Natural killer cell (primary cell): ENCODE measurements around the gene TAOK2. TPM values are rescaled to one million over a fixed set of nuclear protein-coding genes. Genes with fewer than 3 reads are reported as not detected.

Source experiments
- ATAC-seq, 3 donors: fragments of 150-1000 bp in 2 of 3; fragments of 200-7000 bp in 1 of 3; cut with Tn5 transposase; 1 replicate in 1 of 3; 2 replicates in 2 of 3; pipeline ENCODE4 v1.10.0; 2021; ENCODE audit warnings: mild to moderate bottlenecking in 2 of 3, moderate library complexity in 2 of 3
- DNase-seq, 2 donors: peaks; one replicate each; pipeline versions ENCODE4 v3.0.0 to v3.0.0-alpha.2; 2013 to 2021; ENCODE audit warnings: mixed read lengths in 1 of 2
- H3K27ac ChIP-seq: one replicate; pipeline ENCODE4 v1.5.1; 2013; ENCODE audit warnings: mild to moderate bottlenecking, low read length
- H3K27me3 ChIP-seq: one replicate; pipeline ENCODE4 v1.6.1; 2013; ENCODE audit warnings: low read length; ENCODE audit not compliant: control insufficient read depth, insufficient read depth
- H3K36me3 ChIP-seq: one replicate; pipeline ENCODE4 v1.6.1; 2013; ENCODE audit warnings: low read length; ENCODE audit not compliant: control insufficient read depth, insufficient read depth
- H3K4me1 ChIP-seq: one replicate; pipeline ENCODE4 v1.6.1; 2013; ENCODE audit warnings: low read length; ENCODE audit not compliant: control insufficient read depth, insufficient read depth
- H3K4me3 ChIP-seq: one replicate; pipeline ENCODE4 v1.5.1; 2013; ENCODE audit warnings: low read length
- H3K9me3 ChIP-seq: one replicate; pipeline ENCODE4 v1.6.1; 2013; ENCODE audit warnings: low read length; ENCODE audit not compliant: control insufficient read depth, insufficient read depth
- H3K27ac Mint-ChIP-seq, 2 donors: one replicate each; pipeline ENCODE4 v1.8.0; 2022; ENCODE audit warnings: mild to moderate bottlenecking in 2 of 2, mixed read lengths in 2 of 2, moderate library complexity in 1 of 2
- H3K27me3 Mint-ChIP-seq, 2 donors: one replicate each; pipeline ENCODE4 v1.8.0; 2022; ENCODE audit warnings: low read depth in 2 of 2, mixed read lengths in 2 of 2
- H3K36me3 Mint-ChIP-seq: one replicate; pipeline ENCODE4 v1.8.0; 2022; ENCODE audit warnings: mixed read lengths
- H3K4me1 Mint-ChIP-seq, 2 donors: one replicate each; pipeline ENCODE4 v1.8.0; 2022; ENCODE audit warnings: mixed read lengths in 2 of 2
- H3K4me3 Mint-ChIP-seq: one replicate; pipeline ENCODE4 v1.8.0; 2022; ENCODE audit warnings: mild to moderate bottlenecking, moderate library complexity, mixed read lengths
- H3K9me3 Mint-ChIP-seq, 2 donors: one replicate each; pipeline ENCODE4 v1.8.0; 2022; ENCODE audit warnings: mixed read lengths in 2 of 2
- WGBS: methylation state at CpG from one replicate; pipeline ENCODE4 v1.1.7; 2013; ENCODE audit warnings: missing lambda C conversion rate; ENCODE audit not compliant: insufficient coverage; 5-methylcytosine and 5-hydroxymethylcytosine counted together
- intact Hi-C: fragments of 100-400 bp; cut with micrococcal nuclease; formaldehyde crosslinking; loops from one replicate; pipeline ENCODE4 v1.14.2; 2022
- total RNA-seq, 4 donors: library from RNA; stranded (reverse); fragments of 120-200 nt in 1 of 4; gene quantifications; one replicate each; pipeline versions ENCODE4 v1.2.3 to v1.2.4, GENCODE V29; 2013 to 2022
- TF ChIP-seq, protein P1 (sequence below): fragments of 200-600 bp; IDR thresholded peaks from one replicate; pipeline ENCODE4 v1.8.0; 2022; ENCODE audit warnings: antibody characterized with exemption

TAOK2 gene
- total RNA-seq, 3 donors from 2014 or later (not counting 1 experiment from before 2014, with no cell fraction given), result 35.3 to 42.8 (median 41.5) TPM

DNA sequence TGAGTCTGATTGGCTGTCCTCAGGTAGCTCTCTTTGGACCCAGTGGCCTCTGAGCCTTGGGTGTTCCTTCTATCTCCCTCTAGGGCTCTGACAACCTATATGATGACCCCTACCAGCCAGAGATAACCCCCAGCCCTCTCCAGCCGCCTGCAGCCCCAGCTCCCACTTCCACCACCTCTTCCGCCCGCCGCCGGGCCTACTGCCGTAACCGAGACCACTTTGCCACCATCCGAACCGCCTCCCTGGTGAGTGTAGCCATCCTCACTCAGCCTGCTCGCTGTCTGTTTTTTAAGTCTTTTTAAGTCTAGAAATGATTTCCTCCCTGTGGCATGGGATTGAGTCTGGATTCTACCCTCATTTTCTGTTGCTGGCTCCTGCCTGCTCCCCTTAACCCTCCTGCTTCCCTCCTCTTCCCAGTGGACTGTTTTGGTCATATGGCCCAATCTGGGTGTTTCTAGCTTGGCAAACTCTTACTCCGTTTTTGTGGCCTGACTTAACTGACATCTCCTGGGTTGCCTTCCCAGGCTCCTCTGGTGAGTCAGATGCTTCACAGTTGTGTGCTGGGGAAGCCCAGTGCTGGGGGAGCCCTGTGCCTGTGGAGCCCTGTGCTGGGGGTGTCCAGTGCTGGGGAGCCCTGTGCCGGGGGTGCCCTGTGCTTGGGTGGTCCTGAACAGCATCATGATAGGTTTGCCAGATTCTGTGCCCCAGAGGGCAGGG lies 9.9 kb downstream of the TAOK2 start:
- H3K9me3 Mint-ChIP-seq, result no peaks in the 10 kb centered on the region
- DNase-seq, result no peak
- 91% methylated on average over 12 of the region's 12 CpGs for WGBS
- ATAC-seq, result no peak
- H3K4me3 Mint-ChIP-seq, result no peak overlapping the region
- TF ChIP-seq, protein P1, sequence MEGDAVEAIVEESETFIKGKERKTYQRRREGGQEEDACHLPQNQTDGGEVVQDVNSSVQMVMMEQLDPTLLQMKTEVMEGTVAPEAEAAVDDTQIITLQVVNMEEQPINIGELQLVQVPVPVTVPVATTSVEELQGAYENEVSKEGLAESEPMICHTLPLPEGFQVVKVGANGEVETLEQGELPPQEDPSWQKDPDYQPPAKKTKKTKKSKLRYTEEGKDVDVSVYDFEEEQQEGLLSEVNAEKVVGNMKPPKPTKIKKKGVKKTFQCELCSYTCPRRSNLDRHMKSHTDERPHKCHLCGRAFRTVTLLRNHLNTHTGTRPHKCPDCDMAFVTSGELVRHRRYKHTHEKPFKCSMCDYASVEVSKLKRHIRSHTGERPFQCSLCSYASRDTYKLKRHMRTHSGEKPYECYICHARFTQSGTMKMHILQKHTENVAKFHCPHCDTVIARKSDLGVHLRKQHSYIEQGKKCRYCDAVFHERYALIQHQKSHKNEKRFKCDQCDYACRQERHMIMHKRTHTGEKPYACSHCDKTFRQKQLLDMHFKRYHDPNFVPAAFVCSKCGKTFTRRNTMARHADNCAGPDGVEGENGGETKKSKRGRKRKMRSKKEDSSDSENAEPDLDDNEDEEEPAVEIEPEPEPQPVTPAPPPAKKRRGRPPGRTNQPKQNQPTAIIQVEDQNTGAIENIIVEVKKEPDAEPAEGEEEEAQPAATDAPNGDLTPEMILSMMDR, result no peak
- H3K36me3 Mint-ChIP-seq, result peaks cover 8% of the 10 kb centered on the region
- H3K4me3 ChIP-seq, result no peak overlapping the region
- no peaks in the 10 kb centered on the region for H3K9me3 ChIP-seq
- no peaks in the 10 kb centered on the region for H3K27me3 Mint-ChIP-seq
- no peak overlapping the region for H3K27ac ChIP-seq
- no peaks in the 10 kb centered on the region for H3K4me1 ChIP-seq
- intact Hi-C loops, result no loop called here
- no peaks in the 10 kb centered on the region for H3K27me3 ChIP-seq
- no peak overlapping the region for H3K27ac Mint-ChIP-seq
- peaks cover 92% of the 10 kb centered on the region for H3K36me3 ChIP-seq
- peaks cover 0 to 11% of the 10 kb centered on the region in 2 donors for H3K4me1 Mint-ChIP-seq

GRCh38 chr16:29984137-29984763 lies 10.6 kb downstream of the TAOK2 start:
- 88% methylated on average over 6 of the region's 6 CpGs for WGBS
- TF ChIP-seq, protein P1, result no peak
- peaks cover 8% of the 10 kb centered on the region for H3K36me3 Mint-ChIP-seq

GRCh38 chr16:29984764-29985147 lies 11.1 kb downstream of the TAOK2 start:
- Mint-ChIP-seq H3K4me3 (no peak overlapping the region), H3K36me3 (peaks cover 8% of the 10 kb centered on the region), H3K4me1 (peaks cover 0 to 11% of the 10 kb centered on the region in 2 donors), H3K27ac (no peak overlapping the region), H3K9me3 (no peaks in the 10 kb centered on the region), H3K27me3 (no peaks in the 10 kb centered on the region)
- Histone ChIP-seq H3K27me3 (no peaks in the 10 kb centered on the region), H3K4me1 (no peaks in the 10 kb centered on the region), H3K36me3 (peaks cover 93% of the 10 kb centered on the region), H3K9me3 (no peaks in the 10 kb centered on the region), H3K4me3 (no peak overlapping the region), H3K27ac (no peak overlapping the region)
- 100% methylated on average over 3 of the region's 5 CpGs for WGBS
- TF ChIP-seq, protein P1, result no peak
- ATAC-seq (no peak), DNase-seq (no peak)
- intact Hi-C loops, result no loop called here

More at GRCh38 chr16:29984137-29984763, 10.6 kb downstream of the TAOK2 start:
- DNase-seq (no peak), ATAC-seq (no peak)
- no peak overlapping the region for H3K27ac ChIP-seq
- H3K36me3 ChIP-seq, result peaks cover 92% of the 10 kb centered on the region
- no peak overlapping the region for H3K4me3 ChIP-seq
- H3K27me3 ChIP-seq, result no peaks in the 10 kb centered on the region
- H3K4me1 Mint-ChIP-seq, result peaks cover 0 to 11% of the 10 kb centered on the region in 2 donors
- H3K27me3 Mint-ChIP-seq, result no peaks in the 10 kb centered on the region
- H3K9me3 Mint-ChIP-seq, result no peaks in the 10 kb centered on the region
- no peak overlapping the region for H3K4me3 Mint-ChIP-seq
- intact Hi-C loops, result no loop called here
- H3K4me1 ChIP-seq, result no peaks in the 10 kb centered on the region
- no peak overlapping the region for H3K27ac Mint-ChIP-seq
- no peaks in the 10 kb centered on the region for H3K9me3 ChIP-seq
